HFFc6 (cell line): ENCODE results near the gene SLIT3. TPM values are rescaled to one million over a fixed set of nuclear protein-coding genes. Genes with fewer than 3 reads are reported as not detected.
"Not testable (repeated sequence)": the region's sequence is repeated elsewhere in the genome, so short reads cannot be mapped to it uniquely, and the experiment has no call there.

Experiments
- DNase-seq: peaks from one replicate; pipeline ENCODE4 v3.0.0-alpha.2; 2018
- H3K27ac Mint-ChIP-seq: 2 replicates; pipeline ENCODE4 v1.8.0; 2020; ENCODE audit warnings: mild to moderate bottlenecking, mixed read lengths
- H3K27me3 Mint-ChIP-seq: 2 replicates; pipeline ENCODE4 v1.8.0; 2021; ENCODE audit warnings: mild to moderate bottlenecking, moderate library complexity, mixed read lengths; ENCODE audit not compliant: insufficient read depth
- H3K36me3 Mint-ChIP-seq: 2 replicates; pipeline ENCODE4 v1.8.0; 2021; ENCODE audit warnings: low read depth, mixed read lengths
- H3K4me1 Mint-ChIP-seq: 2 replicates; pipeline ENCODE4 v1.8.0; 2020; ENCODE audit warnings: low read depth, mixed read lengths
- H3K4me3 Mint-ChIP-seq: 2 replicates; pipeline ENCODE4 v1.8.0; 2020; ENCODE audit warnings: mild to moderate bottlenecking, moderate library complexity, mixed read lengths
- H3K9me3 Mint-ChIP-seq: 2 replicates; pipeline ENCODE4 v1.8.0; 2020; ENCODE audit warnings: mild to moderate bottlenecking, mixed read lengths
- total RNA-seq, 6 experiments: library from RNA; stranded (reverse); fragmentation: NEBNext Ultra II Directional; extraction: Animal tissue kit (Norgen Biotek cat#: 25700); gene quantifications; 2 replicates in 1 of 6; 3 replicates in 5 of 6; pipeline ENCODE4 v1.2.3, GENCODE V29; 2021
- TF ChIP-seq, protein P1 (sequence below): fragments of 200-600 bp; sonication (generic); IDR thresholded peaks from 2 replicates; pipeline ENCODE4 v1.5.0; 2021; ENCODE audit warnings: antibody characterized with exemption, mild to moderate bottlenecking

SLIT3 gene
- total RNA-seq, 6 experiments from 2014 or later: 4.2 to 8.3 (median 7.1) TPM

GRCh38 chr5:168637793-168638192 lies 663.1 kb downstream of the SLIT3 start:
- no peak for DNase-seq
- TF ChIP-seq, protein P1, sequence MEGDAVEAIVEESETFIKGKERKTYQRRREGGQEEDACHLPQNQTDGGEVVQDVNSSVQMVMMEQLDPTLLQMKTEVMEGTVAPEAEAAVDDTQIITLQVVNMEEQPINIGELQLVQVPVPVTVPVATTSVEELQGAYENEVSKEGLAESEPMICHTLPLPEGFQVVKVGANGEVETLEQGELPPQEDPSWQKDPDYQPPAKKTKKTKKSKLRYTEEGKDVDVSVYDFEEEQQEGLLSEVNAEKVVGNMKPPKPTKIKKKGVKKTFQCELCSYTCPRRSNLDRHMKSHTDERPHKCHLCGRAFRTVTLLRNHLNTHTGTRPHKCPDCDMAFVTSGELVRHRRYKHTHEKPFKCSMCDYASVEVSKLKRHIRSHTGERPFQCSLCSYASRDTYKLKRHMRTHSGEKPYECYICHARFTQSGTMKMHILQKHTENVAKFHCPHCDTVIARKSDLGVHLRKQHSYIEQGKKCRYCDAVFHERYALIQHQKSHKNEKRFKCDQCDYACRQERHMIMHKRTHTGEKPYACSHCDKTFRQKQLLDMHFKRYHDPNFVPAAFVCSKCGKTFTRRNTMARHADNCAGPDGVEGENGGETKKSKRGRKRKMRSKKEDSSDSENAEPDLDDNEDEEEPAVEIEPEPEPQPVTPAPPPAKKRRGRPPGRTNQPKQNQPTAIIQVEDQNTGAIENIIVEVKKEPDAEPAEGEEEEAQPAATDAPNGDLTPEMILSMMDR: no peak
- H3K4me3 Mint-ChIP-seq: no peak overlapping the region
- H3K27me3 Mint-ChIP-seq: peaks cover 16% of the 10 kb centered on the region
- no peaks in the 10 kb centered on the region for H3K4me1 Mint-ChIP-seq
- no peak overlapping the region for H3K27ac Mint-ChIP-seq
- H3K9me3 Mint-ChIP-seq: no peaks in the 10 kb centered on the region
- H3K36me3 Mint-ChIP-seq: no peaks in the 10 kb centered on the region

GRCh38 chr5:168637281-168637680 lies 663.7 kb downstream of the SLIT3 start:
- H3K36me3 Mint-ChIP-seq: no peaks in the 10 kb centered on the region
- no peak overlapping the region for H3K4me3 Mint-ChIP-seq
- TF ChIP-seq, protein P1: no peak
- H3K4me1 Mint-ChIP-seq: no peaks in the 10 kb centered on the region
- H3K27me3 Mint-ChIP-seq: peaks cover 16% of the 10 kb centered on the region
- no peaks in the 10 kb centered on the region for H3K9me3 Mint-ChIP-seq
- no peak overlapping the region for H3K27ac Mint-ChIP-seq
- DNase-seq: no peak

- not testable (repeated sequence) for H3K9me3 Mint-ChIP-seq, DNase-seq, H3K27ac Mint-ChIP-seq, H3K4me3 Mint-ChIP-seq, H3K4me1 Mint-ChIP-seq, H3K36me3 Mint-ChIP-seq
- peaks cover 15% of the 10 kb centered on the region for H3K27me3 Mint-ChIP-seq
These were observed 670.0 kb downstream of the SLIT3 start for GRCh38 chr5:168630958-168631357.

DNA sequence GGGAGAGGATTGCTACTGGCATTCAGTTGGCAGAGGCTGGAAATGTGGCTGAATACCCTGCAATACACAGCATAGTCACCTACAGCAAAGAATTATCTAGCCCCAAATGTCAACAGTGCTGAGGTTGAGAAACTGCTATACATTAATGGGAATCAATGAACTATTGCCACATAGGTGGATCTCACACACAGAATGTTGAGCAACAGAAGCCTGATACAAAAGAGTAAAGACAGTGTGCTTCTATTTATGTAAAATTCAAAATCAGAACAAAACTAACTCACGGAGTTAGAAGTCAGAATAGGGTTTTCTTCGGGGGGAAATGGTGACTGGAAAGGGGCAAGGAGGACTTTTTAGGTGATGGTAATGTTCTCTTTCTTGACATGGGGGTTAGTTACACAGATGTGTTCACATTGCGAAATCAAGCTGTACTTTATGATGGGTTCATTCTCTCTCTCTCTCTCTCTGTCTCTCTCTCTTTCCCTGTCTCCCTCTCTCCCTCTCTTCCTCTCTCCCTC lies 676.0 kb downstream of the SLIT3 start:
- Mint-ChIP-seq H3K4me1 (no peaks in the 10 kb centered on the region), H3K4me3 (no peak overlapping the region), H3K27ac (no peak overlapping the region), H3K9me3 (no peaks in the 10 kb centered on the region; the same call in 1 of the 2 replicates), H3K27me3 (peaks cover 8% of the 10 kb centered on the region), H3K36me3 (no peaks in the 10 kb centered on the region)
- TF ChIP-seq, protein P1: no peak
- no peak for DNase-seq

DNA sequence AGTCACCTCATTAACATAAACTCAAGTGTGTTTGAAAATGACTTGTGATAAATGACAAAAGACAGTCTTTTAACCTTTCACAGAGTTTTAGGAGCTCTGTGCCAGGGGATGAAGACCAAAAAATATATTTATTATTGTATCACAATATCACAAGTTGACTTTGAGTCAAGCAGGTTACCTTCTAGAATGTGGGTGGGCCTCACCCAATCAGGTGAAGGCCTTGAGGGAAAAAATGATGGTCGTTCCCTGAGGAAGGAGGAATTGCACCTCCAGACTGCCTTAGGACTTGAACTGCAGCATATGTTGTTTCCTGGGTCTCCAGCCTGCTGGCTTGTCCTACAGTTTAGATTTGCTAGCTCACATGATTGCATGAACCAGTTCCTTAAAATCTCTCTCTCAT lies 680.1 kb downstream of the SLIT3 start:
- TF ChIP-seq, protein P1: no peak
- Mint-ChIP-seq H3K4me1 (no peaks in the 10 kb centered on the region), H3K9me3 (no peaks in the 10 kb centered on the region), H3K4me3 (no peak overlapping the region), H3K27me3 (peaks cover 3% of the 10 kb centered on the region), H3K27ac (no peak overlapping the region), H3K36me3 (no peaks in the 10 kb centered on the region)
- no peak for DNase-seq

- H3K27me3 Mint-ChIP-seq: no peaks in the 10 kb centered on the region; the same call in 1 of the 2 replicates
- H3K27ac Mint-ChIP-seq: no peak overlapping the region
- no peak overlapping the region for H3K4me3 Mint-ChIP-seq
- no peak for DNase-seq
- TF ChIP-seq, protein P1: no peak
- H3K9me3 Mint-ChIP-seq: no peaks in the 10 kb centered on the region
- peaks cover 10% of the 10 kb centered on the region; the same call in 1 of the 2 replicates for H3K4me1 Mint-ChIP-seq
- no peaks in the 10 kb centered on the region for H3K36me3 Mint-ChIP-seq
These were observed 686.3 kb downstream of the SLIT3 start for GRCh38 chr5:168614661-168615060.
